AG09309 (cell line): ENCODE data around the gene ANTXR1.

Experiments used
- DNase-seq: peaks from one replicate; pipeline ENCODE4 v3.0.0-alpha.2; 2010; ENCODE audit warnings: low read depth
- H3K4me3 ChIP-seq: 2 replicates; pipeline ENCODE4 v1.5.1; 2011; ENCODE audit warnings: mild to moderate bottlenecking, low read depth, low read length, moderate library complexity; ENCODE audit not compliant: control insufficient read depth
- CTCF ChIP-seq: IDR thresholded peaks from 2 replicates; pipeline ENCODE4 v1.5.1; 2011; ENCODE audit warnings: mild to moderate bottlenecking, low read depth, low read length, inconsistent platforms; ENCODE audit not compliant: insufficient read depth, control insufficient read depth; ENCODE audit errors: missing control alignments

The ANTXR1 gene

DNA sequence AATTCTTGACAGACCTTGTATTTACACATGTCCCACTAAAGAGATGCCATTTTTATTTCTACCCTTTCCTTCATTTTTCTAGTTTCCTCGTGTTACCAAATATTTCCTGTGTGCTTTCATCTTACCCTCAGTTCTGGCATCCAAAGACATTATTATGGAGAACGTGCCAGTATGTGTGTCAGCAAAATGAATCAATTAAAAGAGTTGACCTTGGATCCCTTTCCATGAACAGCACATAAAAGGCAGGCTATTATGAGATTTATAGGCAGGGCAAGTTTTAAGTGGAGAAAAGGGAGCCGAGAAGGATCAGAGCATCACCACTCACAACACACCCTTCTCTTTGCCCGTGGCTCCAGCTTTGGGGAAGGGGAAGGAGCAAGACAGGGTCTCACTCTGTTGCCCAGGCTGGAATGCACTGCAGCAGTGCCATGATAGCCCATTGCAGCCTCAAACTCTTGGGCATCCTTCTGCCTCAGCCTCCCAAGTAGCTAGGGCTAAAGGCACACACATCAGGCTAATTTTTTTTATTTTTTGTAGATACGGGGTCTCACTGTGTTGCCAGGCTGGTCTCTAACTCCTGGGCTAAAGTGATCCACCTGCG, 224.2 kb downstream of the ANTXR1 start:
- no peak overlapping the region for H3K4me3 ChIP-seq
- TF ChIP-seq CTCF: no peak
- DNase-seq: no peak

DNA sequence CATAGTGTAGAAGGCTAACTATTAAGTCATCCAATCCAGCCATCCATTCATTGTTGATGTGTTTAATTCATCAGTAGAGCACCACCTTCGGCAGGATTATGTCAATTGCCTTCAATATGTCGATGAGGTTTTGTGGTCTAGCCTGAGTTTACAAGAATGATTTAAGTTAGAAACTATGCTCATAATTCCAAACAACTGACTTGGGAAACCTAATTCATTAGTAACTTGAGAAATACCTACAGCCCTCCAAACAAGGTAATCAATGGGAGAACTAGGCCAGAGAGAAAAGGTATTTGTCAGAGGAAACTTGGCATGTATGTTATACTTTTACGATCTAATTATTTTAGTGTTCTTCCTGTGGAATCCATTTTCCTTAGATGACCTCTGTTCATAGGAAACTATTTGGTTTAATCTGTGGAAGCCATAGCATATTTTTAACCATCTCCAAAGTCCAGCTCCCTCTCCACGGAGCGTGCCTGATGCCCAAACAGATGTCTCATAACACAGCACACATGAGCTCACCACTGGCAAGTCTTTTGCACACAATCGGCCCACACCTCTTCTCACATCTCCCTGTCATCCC, 225.6 kb downstream of the ANTXR1 start:
- peak; percentile 93 for DNase-seq
- TF ChIP-seq CTCF: peak; percentile 16
- no peak overlapping the region for H3K4me3 ChIP-seq

DNA sequence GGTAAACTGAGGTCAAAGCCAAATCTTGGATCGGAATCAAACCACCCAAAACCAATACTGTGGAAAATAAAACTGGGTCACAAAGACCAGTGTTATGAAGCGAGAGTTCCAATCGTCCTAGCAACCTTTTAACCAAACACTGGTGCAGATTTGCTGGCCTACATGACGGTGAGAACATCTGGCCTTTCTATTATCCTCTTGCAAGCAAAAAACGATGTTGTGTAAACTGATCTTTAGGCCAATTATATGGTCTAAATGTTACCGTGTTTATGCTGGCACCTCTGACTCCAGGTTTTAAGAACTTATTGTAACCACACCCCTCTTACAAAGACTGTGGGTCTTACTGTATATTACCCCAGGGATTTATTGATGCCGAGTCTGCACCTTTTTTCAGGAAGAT, 228.1 kb downstream of the ANTXR1 start:
- DNase-seq: no peak
- no peak for TF ChIP-seq CTCF
- H3K4me3 ChIP-seq: no peak overlapping the region

GRCh38 chr2:69241664-69242514, 228.9 kb downstream of the ANTXR1 start:
- no peak for DNase-seq
- no peak overlapping the region for H3K4me3 ChIP-seq
- no peak for TF ChIP-seq CTCF

- no peak overlapping the region for H3K4me3 ChIP-seq
- TF ChIP-seq CTCF: no peak
- DNase-seq: peak; percentile 98
Measured at GRCh38 chr2:69242651-69243051, 229.7 kb downstream of the ANTXR1 start.

DNA sequence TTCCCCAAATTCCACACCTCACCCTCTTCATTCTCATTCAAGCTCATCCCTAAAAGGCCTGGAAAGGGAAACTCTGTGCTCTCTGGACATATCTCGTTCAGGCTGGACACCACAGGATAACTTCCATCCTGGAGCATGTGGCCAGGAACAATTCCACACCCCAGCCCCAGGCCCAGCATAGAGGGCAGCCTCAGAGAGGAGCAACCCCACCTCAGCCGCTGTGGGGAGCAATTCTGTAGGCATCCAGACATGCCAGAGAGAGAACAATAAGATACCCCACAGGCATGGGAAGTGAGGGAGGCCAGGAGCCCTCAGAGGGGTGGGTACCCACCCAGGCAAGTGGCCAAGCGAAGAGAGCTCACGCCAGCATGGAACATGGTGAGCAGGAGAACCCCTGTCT, 230.7 kb downstream of the ANTXR1 start:
- no peak for TF ChIP-seq CTCF
- DNase-seq: no peak
- no peak overlapping the region for H3K4me3 ChIP-seq
